Activated B cell treated with CpG ODN at 0.5 μM for 24 hours (primary cell): Measurements from ENCODE around the gene PIEZO2. TPM values are rescaled to one million over a fixed set of nuclear protein-coding genes. Genes with fewer than 3 reads are reported as not detected.
"Not testable (repeated sequence)": the region's sequence is repeated elsewhere in the genome, so short reads cannot be mapped to it uniquely, and the experiment has no call there.

ENCODE experiments used
- ATAC-seq: fragments of 200-7000 bp; cut with Tn5 transposase; one replicate; pipeline ENCODE4 v1.10.0; 2021; ENCODE audit warnings: low read depth, mild to moderate bottlenecking, moderate library complexity
- CTCF ChIA-PET: fragments of 350-600 bp; sonication (Branson Sonifier 250); formaldehyde crosslinking; loops from one replicate; lab custom pipeline; 2021; ENCODE audit warnings: antibody characterized with exemption; lab: Charles Lee
- POLR2A ChIA-PET: fragments of 350-600 bp; sonication (Branson Sonifier 250); formaldehyde crosslinking; loops from one replicate; lab custom pipeline; 2021; ENCODE audit warnings: antibody characterized with exemption; lab: Charles Lee
- DNase-seq: peaks from one replicate; pipeline ENCODE4 v3.0.0; 2022
- H3K27ac Mint-ChIP-seq: one replicate; pipeline ENCODE4 v1.8.0; 2020; ENCODE audit warnings: mixed read lengths
- H3K27me3 Mint-ChIP-seq: one replicate; pipeline ENCODE4 v1.8.0; 2021; ENCODE audit warnings: mixed read lengths
- H3K36me3 Mint-ChIP-seq: one replicate; pipeline ENCODE4 v1.8.0; 2021; ENCODE audit warnings: low read depth, mixed read lengths
- H3K4me1 Mint-ChIP-seq: one replicate; pipeline ENCODE4 v1.8.0; 2021; ENCODE audit warnings: mixed read lengths
- H3K4me3 Mint-ChIP-seq: one replicate; pipeline ENCODE4 v1.8.0; 2020; ENCODE audit warnings: mild to moderate bottlenecking, mixed read lengths
- H3K9me3 Mint-ChIP-seq: one replicate; pipeline ENCODE4 v1.8.0; 2020; ENCODE audit warnings: mixed read lengths
- CTCF ChIP-seq: fragments of 200-600 bp; IDR thresholded peaks from one replicate; pipeline ENCODE4 v1.8.0; 2022; ENCODE audit warnings: antibody characterized with exemption, mild to moderate bottlenecking
- intact Hi-C: fragments of 100-400 bp; cut with micrococcal nuclease; formaldehyde crosslinking; loops from one replicate; pipeline ENCODE4 v1.15.1; 2024
- total RNA-seq: library from RNA; stranded (reverse); gene quantifications from 2 replicates; pipeline ENCODE4 v1.2.3, GENCODE V29; 2022

PIEZO2 gene
- total RNA-seq = not detected in 2 replicates

GRCh38 chr18:11149441-11150270 is at the start of gene PIEZO2:
Gene PIEZO2, minus strand, starts transcription at chr18:11149569. Its CDS starts 981 bp downstream, at chr18:11148588.
- peaks cover 7% of the 10 kb centered on the region for H3K4me1 Mint-ChIP-seq
- no peak within 1 kb of the TSS for H3K4me3 Mint-ChIP-seq
- no peak for DNase-seq
- H3K9me3 Mint-ChIP-seq = no peaks in the 10 kb centered on the region
- ChIA-PET CTCF (no interaction called here), POLR2A (no interaction called here)
- H3K27ac Mint-ChIP-seq = no peak within 1 kb of the TSS
- no peak for TF ChIP-seq CTCF
- ATAC-seq = no peak
- no peaks in the 10 kb centered on the region for H3K36me3 Mint-ChIP-seq
- intact Hi-C loops = loop anchor here (5.0 kb wide), 1 partner anchor 1177 kb away; no protein-coding TSS in a partner anchor
- H3K27me3 Mint-ChIP-seq = peaks cover 33% of the 10 kb centered on the region

- ATAC-seq = no peak
- intact Hi-C loops = no loop called here
- Mint-ChIP-seq H3K27ac (no peak overlapping the region), H3K4me1 (no peaks in the 10 kb centered on the region), H3K4me3 (no peak overlapping the region), H3K9me3 (no peaks in the 10 kb centered on the region), H3K27me3 (no peaks in the 10 kb centered on the region), H3K36me3 (no peaks in the 10 kb centered on the region)
- ChIA-PET CTCF (no interaction called here), POLR2A (no interaction called here)
- no peak for TF ChIP-seq CTCF
- DNase-seq = no peak
Measured at GRCh38 chr18:11183637-11184036, 34.3 kb upstream of the PIEZO2 start.

- H3K36me3 Mint-ChIP-seq, ATAC-seq, intact Hi-C loops, H3K4me1 Mint-ChIP-seq, H3K9me3 Mint-ChIP-seq, H3K4me3 Mint-ChIP-seq, H3K27ac Mint-ChIP-seq, CTCF ChIA-PET, POLR2A ChIA-PET, DNase-seq, H3K27me3 Mint-ChIP-seq: not testable (repeated sequence)
Measured at GRCh38 chr18:11181629-11182028, 32.3 kb upstream of the PIEZO2 start.

- intact Hi-C loops = no loop called here
- Mint-ChIP-seq H3K9me3 (no peaks in the 10 kb centered on the region), H3K4me3 (no peak overlapping the region), H3K4me1 (no peaks in the 10 kb centered on the region), H3K36me3 (no peaks in the 10 kb centered on the region), H3K27ac (no peak overlapping the region), H3K27me3 (no peaks in the 10 kb centered on the region)
- POLR2A ChIA-PET = no interaction called here
- DNase-seq = no peak
- no peak for TF ChIP-seq CTCF
- CTCF ChIA-PET = no interaction called here
- ATAC-seq = no peak
Measured at GRCh38 chr18:11179959-11180519, 30.7 kb upstream of the PIEZO2 start.

GRCh38 chr18:11178951-11179549 is 29.7 kb upstream of the PIEZO2 start:
- H3K4me3 Mint-ChIP-seq = no peak overlapping the region
- no peaks in the 10 kb centered on the region for H3K27me3 Mint-ChIP-seq
- intact Hi-C loops = no loop called here

More at GRCh38 chr18:11178951-11179549, 29.7 kb upstream of the PIEZO2 start:
- ChIA-PET CTCF (no interaction called here), POLR2A (no interaction called here)
- ATAC-seq (no peak), DNase-seq (no peak)
- H3K36me3 Mint-ChIP-seq = no peaks in the 10 kb centered on the region
- H3K9me3 Mint-ChIP-seq = no peaks in the 10 kb centered on the region
- no peaks in the 10 kb centered on the region for H3K4me1 Mint-ChIP-seq
- TF ChIP-seq CTCF = no peak
- H3K27ac Mint-ChIP-seq = no peak overlapping the region
